Activated CD4-positive, alpha-beta T cell treated with anti-CD3 and anti-CD28 coated beads, Interleukin-2, amount 50 U/mL, for 24 hours (primary cell): ENCODE results near the gene PTPRN2.
"Not testable (repeated sequence)": the region's sequence is repeated elsewhere in the genome, so short reads cannot be mapped to it uniquely, and the experiment has no call there.

ENCODE experiments used
- DNase-seq, 2 donors: peaks; one replicate each; pipeline ENCODE4 v3.0.0-alpha.2; 2020; ENCODE audit warnings: low read depth in 1 of 2, low spot score in 1 of 2

PTPRN2 gene

DNA sequence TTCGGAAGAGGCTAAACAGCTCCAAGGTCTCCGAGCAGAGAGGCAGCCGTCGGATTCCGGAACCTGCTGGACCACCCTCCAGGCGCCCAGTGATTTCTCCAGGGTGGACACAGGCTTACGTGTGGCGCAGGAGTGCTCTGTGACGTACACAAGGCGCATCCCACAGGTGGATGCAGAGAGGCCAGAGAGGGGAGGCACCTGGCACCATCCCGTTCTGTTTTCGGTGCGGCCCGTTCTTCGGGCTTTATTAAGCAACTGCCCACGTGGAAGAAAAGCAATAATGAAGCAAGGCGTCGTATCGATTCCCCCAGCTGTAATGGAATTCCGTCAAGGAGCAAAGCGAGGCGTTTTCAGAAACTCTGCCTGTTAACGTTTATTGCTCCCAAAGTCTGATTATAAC lies 163.6 kb downstream of the PTPRN2 start:
- no peak for DNase-seq

DNA sequence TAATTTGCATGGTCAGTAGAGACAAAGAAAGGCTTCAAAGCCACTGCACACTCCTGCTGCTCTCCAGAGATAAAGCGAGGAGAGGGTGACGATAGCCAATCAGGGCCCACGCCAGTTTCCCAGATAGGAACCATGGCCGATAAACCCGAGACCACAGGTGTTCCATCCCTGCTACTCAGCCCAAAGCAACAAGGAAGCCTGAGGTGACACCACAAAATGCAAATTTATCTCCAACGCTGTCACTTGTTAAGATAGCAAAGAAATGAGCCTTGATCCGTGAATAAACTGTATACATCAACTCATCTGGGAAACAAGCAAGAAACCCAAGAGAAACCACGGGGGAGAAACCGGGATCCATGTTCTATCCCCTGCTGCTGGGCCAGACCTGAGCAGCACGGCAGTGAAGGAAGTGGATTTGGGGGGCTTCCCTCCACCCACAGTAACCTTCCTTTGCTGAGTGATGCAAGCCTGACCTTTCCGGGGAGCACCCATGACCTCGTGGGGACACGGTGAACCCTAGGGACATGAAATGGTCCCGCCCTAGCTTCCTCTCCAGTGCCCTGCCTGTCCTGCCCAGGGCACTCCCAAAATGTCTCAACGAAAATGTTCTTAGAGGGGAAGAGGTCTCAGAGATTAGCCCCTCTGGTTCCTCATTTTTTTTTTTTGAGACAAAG lies 164.6 kb downstream of the PTPRN2 start:
- DNase-seq: no peak

GRCh38 chr7:158422196-158422886 lies 165.3 kb downstream of the PTPRN2 start:
- no peak for DNase-seq

- no peak for DNase-seq
Measured at GRCh38 chr7:158421361-158421760, 166.3 kb downstream of the PTPRN2 start.

GRCh38 chr7:158420591-158421340 lies 166.9 kb downstream of the PTPRN2 start:
- DNase-seq: no peak

GRCh38 chr7:158419238-158419785 lies 168.3 kb downstream of the PTPRN2 start:
- no peak for DNase-seq

DNA sequence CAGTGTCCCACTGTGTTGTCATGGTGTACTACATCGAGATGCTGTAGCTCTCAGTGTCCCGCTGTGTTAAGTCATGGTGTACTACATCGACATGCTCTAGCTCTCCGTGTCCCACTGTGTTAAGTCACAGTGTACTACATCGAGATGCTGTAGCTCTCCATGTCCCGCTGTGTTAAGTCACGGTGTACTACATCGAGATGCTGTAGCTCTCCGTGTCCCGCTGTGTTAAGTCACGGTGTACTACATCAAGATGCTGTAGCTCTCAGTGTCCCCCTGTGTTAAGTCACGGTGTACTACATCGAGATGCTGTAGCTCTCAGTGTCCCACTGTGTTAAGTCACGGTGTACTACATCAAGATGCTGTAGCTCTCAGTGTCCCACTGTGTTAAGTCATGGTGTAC lies 169.2 kb downstream of the PTPRN2 start:
- not testable (repeated sequence) for DNase-seq

DNA sequence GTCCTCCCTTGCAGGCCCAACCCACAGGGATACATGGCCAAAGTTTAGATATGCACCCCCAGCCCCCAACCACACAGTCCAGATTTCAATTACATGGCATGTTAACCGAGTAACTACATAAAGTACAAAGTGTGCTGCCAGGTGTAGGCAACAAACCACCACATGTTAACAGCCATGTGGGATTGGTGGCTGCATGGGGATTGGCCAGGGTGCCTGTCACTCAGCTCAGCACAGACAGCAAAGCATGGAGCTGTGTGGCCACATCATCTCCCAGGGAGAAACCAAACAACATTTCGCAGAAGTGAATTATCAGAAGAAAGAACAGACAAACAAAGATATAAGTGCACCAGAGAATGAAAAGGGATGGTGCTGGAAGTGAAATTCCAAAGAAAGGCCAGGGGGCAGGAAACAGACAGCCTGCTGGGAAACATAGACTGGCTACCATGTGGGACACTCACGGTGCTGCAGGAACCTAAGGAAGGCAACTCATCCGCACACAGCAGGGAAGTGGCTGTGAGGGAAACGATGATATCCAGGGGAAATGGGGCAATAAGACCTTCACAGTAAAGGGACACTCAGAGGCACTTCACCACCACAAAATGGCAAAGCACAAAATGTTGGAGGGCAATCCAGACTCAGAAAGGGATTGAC lies 171.2 kb downstream of the PTPRN2 start:
- no peak for DNase-seq

DNA sequence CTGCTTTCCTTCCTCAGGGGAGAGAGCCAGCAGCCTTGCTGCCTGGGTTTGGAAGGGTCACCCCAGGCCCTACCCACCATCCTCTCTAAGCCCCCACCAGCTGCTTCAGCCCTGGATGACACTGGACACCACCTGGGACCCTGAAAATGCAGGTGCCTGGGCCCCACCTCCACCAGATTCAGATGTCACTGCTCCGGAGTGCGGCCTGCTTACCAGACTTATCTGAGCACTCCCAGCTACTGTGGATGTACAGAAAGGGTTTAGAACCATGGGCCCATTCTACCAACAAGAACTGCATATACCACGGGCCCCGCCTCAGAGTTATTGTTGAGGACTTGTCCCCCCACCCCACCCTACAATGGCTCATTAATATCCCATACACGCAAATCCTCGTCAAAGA lies 172.3 kb downstream of the PTPRN2 start:
- no peak for DNase-seq

DNA sequence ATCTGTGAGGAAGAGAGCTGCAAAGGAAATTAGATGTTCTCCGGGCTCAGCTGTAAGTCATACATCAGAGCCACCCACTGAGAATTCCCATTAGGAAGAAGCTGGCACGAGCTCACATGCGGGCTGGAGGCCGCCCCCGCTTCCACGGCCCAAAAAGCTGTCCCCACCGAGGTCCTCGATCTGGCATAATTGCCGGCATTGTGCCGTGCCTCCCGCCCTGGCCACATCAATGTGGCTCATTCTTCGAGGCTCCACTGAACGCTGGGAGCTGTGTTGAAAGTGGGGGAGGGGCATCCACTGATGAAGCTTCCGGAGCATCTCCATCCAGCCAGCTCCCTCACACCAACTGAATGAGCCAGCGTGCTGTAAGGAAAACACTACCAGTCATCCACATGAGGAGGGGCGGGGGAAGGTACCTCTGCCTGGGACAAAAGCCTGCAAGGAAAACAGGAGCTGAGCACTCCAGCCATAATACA lies 173.1 kb downstream of the PTPRN2 start:
- no peak for DNase-seq

GRCh38 chr7:158414002-158414401 lies 173.6 kb downstream of the PTPRN2 start:
- DNase-seq: no peak

- no peak for DNase-seq
Measured at GRCh38 chr7:158411232-158411950, 176.2 kb downstream of the PTPRN2 start.

GRCh38 chr7:158410720-158411119 lies 176.9 kb downstream of the PTPRN2 start:
- no peak for DNase-seq

DNA sequence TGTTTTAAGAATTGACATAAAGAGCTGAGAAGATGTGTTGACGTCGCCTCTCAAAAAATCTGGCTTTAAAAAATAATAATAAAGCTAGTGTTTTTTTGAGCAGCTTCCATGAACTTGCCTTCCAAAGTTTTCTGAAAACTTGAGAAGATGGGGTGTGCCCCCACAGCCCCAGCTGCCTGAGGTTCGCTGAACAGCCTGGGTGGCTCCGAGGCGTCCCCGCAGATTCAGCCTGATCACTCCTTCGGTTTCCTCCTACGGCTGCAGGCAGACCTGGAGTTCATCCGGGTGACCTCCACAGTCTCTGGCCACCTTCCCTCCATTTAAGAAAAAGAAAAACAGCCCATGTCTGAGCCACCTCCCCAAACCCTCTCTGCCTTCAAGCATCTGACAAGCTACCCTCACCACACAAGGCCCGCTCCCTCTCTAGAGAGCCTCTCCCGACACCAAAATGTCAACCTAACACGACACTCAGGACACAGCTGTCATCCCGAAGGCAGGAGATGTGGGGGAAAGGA lies 177.8 kb downstream of the PTPRN2 start:
- no peak for DNase-seq

- no peak for DNase-seq
Measured at GRCh38 chr7:158409120-158409519, 178.5 kb downstream of the PTPRN2 start.

GRCh38 chr7:158408318-158408920 lies 179.2 kb downstream of the PTPRN2 start:
- DNase-seq: no peak

DNA sequence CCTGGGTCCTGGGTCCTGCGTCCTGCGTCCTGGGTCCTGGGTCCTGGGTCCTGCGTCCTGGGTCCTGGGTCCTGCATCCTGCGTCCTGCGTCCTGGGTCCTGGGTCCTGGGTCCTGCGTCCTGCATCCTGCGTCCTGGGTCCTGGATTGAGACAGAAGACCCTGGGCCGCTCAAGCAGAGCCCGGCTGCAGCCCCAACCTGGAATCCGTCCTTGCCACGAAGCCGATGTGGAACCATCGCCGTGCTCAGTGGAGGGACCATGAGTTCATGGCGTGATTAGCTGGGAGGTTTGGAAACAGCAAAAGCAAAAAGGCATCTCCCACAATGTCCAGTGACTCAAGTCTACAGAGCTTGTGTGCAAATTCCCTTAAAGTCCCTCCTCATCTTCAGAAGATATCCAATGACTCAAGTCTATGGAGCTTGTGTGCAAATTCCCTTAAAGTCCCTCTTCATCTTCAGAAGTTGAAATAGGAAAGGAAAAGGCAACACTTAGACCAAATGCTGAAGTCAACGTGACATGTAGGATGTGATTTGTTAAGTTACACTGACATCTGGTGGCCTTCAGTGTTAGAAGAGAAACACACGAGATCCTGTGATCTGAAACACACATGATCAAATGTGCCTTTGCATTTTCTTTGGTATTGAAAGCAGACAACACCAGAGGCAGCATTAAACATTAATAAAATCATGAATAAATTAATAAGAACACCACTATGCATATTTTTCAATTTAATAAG lies 179.9 kb downstream of the PTPRN2 start:
- DNase-seq: no peak

DNA sequence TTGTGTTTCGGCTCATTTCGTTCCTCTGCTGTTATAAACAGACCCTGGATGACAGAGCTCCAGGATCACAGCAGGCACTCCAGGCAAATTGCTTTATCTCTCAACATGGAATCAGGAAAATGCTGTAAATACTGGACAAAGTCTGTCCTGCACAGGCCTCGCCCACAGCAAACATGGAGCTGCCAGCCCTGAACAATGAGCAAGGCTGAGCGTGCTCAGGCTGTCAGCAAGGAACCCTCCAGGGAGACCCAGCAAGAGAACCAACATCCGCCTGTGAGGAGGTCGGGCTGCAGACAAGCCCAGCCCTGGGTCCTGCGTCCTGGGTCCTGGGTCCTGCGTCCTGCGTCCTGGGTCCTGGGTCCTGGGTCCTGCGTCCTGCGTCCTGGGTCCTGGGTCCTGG lies 180.8 kb downstream of the PTPRN2 start:
- DNase-seq: no peak

- DNase-seq: no peak
Measured at GRCh38 chr7:158406364-158406763, 181.3 kb downstream of the PTPRN2 start.
